Measurements from ENCODE around the gene BCAT1. TPM values are rescaled to one million over a fixed set of nuclear protein-coding genes. Genes with fewer than 3 reads are reported as not detected.
"Not testable (repeated sequence)": the region's sequence is repeated elsewhere in the genome, so short reads cannot be mapped to it uniquely, and the experiment has no call there.

BCAT1 gene
- total RNA-seq, 1 experiment from 2014 or later = 74.0 TPM

DNA sequence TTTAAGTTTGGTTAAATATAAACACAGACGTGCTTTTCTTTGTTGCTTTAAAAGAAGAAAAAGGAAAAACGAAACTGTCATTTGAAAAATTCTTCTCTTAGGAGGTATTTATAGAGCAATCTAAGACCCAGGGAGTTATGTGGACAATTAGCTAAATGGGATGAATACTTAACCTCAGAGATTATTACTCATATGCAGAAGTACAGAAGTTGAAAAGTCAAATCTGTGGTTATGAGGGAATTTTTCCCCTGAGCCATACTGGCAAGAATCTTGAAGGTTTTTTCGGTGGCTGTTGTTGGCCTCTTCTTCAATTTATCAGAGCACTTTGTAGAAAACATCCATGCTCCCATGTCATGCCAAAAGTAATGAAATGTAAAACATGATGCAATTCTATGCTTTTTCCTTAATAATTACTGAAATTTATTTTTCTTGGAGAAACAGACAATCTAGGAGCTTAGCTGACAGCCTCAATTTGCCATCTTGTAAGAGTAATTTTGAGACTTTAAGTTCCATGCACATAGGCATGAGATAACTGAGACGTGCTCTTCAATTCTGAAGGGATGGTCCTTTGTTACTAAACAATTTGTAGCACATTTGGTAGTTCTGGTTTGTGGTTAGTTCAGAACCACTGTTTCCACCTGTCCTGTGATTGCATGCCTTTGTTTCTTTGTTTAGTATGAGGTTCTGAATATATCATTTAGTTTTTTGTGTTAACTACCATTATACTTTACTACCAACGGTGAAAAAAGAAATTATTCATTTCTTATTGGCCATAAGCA lies 126.6 kb downstream of the BCAT1 start:
- no peak for DNase-seq (ENCODE audit: extremely low read depth, low read depth)

DNA sequence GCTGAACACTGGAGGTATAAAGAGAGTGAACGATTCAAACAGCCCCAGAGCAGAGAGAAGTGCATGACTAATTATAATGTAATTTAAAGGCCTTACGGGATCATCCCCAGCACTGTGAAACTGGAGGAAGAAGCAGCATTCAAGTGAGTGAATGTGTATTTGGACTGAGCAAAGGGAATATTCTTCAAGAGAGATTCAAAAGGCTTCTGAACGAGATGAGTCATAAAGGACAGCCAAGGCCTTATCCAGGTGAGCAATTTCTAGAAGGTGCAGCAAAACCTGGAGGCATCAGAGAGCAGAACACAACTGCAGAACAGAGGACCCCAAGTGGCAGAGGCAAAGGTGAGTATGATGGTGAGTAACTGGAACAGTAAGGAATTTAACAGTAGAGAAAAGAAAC lies 127.2 kb downstream of the BCAT1 start:
- no peak for DNase-seq (ENCODE audit: extremely low read depth, low read depth)

DNA sequence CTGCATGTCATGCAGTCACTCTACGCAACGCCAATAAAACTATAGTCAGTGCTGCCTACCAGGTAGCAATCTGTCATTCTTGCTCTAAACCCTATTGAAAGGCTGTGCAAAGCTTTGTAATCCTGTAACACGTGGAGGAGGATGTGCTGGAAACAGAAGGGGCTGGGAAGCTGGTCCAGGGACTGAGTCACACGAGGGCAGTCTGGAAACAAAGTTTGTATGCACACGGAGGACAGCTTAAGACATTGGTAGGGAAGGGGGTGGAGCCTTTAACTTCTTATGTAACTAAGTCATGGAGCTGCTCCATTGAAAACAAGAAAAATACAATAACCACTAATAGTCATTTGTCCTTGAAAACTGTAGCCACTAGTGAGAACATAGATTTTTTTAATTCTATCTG lies 128.0 kb downstream of the BCAT1 start:
- no peak for DNase-seq (ENCODE audit: extremely low read depth, low read depth)

DNA sequence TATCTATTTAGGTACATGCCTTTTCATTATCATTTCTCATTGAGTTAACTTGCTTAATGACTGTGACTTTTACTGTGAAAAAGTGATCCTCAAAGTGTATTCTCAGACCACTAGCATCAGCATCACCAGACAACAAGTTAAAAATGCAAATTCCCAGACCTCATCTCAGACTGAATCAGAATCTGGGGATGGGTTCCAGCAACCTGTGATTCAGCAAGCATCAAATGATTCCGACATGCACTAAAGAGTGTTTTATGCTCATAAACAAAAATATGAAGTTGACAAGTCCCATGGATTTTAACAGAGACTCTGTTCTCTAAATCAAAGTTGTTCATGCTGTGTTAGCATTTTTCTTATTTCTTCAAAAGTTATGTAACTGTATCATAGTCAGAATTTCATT lies 130.6 kb downstream of the BCAT1 start:
- no peak for DNase-seq (ENCODE audit: extremely low read depth, low read depth)

DNA sequence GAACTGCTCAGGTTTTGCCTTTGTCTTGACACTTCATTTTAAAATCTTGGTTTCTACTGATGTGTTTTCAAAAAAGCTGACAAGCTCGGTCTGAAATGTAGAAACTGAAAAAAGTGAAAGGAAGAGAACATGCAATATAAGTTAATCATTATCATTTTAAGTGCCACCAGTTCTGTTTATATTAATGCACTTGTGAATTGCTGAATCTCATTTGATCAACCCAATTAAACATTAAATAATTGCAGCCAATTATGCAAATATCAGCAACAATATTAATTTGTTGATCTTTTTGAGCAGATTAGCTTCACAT lies 133.8 kb downstream of the BCAT1 start:
- no peak for DNase-seq (ENCODE audit: extremely low read depth, low read depth)

DNA sequence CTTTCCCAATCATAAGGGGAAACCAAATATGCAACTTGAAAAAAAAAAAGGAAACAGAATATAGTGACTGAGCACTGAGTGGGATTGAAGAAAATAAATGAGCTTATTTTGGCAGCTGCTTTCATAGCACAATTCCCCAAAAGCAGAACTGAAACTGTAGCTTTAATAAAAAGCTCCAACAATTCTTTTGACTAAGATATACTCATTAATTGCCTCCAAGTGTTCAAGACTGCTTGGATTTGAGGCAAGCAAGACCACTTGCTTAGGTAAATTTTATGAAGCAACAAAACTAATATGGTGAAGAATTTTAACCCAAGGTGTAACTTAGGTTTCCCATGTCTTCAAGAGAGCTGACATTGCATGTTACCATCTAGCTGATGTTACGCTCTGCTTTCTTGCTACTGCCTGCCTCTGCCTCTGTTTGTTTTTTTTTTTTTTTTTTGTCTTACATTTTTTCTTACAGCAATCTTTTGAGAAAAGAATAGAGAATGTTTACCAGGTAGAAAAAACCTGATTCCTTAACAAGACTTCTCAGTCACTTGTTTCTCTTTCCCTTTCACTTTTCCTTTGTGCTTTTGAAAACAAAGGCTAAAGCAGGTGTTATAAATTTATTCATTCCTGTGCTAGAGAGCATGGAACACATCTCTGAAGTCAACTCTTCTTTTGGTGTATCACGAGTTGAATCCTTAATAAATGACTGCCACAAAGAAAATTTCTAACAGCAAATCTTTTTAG lies 134.4 kb downstream of the BCAT1 start:
- DNase-seq (ENCODE audit: extremely low read depth, low read depth) = no peak

DNA sequence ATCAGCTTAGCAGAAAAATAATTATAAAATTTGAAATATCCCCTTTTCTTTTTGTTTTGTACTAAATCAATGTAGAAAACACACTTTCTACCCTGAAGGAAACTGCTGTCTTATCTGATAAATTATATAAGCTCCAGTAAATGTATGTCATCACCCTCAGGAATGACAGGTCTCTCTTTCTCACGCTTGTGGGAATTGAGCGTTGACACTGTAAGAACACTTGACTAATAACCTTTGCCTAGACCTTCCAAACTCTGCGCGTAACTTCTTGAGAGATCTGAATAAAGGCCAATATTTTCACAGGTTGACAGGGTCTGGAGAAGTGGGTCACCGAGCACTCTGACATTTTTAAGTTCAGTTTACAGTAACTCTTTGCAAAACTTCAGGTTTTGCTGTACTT lies 138.5 kb downstream of the BCAT1 start:
- DNase-seq (ENCODE audit: extremely low read depth, low read depth) = no peak

DNA sequence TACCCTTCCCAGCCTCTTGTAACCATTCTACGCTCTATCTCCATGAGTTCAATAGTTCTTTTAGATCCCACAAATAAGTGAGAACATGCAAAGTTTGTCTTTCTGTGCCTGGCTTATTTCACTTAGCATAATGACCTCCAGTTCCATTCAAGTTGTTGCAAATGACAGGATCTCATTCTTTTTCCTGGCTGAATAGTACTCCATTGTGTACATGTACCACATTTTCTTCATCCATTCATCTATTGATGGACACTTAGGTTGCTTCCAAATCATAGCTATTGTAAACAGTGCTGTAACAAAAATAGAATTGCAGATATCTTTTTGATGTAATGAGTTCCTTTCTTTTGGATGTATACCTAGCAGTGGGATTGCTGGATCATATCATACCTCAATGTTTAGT lies 139.6 kb downstream of the BCAT1 start:
- DNase-seq (ENCODE audit: extremely low read depth, low read depth) = not testable (repeated sequence)

DNA sequence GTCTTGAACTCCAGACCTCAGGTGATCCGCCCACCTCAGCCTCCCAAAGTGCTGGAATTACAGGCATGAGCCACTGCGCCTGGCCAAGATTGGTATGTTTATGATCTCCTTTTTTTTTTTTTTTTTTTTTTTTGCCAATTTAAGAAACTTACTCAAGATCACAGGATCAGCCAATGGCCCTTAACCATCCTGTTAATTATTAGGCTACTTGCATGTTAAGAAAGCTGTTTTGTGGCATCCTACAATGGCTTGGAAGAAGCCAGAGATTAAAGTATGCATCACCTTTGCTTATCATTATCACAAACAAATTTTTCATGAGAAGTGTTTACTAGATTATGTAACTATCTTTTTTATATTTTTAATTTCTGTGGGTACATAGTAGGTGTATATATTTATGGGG lies 140.2 kb downstream of the BCAT1 start:
- DNase-seq (ENCODE audit: extremely low read depth, low read depth) = no peak

DNA sequence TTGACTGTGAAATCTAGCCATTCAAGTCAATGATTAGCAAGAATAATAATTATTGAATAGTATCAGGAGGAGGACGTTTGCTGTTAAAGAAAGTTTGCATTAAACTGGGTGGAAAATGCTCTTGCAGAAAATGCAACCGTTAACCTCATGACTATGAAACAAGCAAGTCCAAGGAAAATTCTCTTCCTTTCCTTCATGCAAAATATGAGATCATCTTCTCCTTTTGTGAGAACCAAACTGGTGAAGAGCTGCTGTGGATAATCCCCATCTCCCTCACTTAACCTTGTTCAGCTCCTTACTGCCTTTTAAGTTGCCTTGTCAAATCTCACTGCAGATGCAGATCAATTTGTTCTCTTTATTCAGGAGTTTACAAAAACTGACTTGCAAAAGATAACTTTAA lies 142.5 kb downstream of the BCAT1 start:
- DNase-seq (ENCODE audit: extremely low read depth, low read depth) = no peak

DNA sequence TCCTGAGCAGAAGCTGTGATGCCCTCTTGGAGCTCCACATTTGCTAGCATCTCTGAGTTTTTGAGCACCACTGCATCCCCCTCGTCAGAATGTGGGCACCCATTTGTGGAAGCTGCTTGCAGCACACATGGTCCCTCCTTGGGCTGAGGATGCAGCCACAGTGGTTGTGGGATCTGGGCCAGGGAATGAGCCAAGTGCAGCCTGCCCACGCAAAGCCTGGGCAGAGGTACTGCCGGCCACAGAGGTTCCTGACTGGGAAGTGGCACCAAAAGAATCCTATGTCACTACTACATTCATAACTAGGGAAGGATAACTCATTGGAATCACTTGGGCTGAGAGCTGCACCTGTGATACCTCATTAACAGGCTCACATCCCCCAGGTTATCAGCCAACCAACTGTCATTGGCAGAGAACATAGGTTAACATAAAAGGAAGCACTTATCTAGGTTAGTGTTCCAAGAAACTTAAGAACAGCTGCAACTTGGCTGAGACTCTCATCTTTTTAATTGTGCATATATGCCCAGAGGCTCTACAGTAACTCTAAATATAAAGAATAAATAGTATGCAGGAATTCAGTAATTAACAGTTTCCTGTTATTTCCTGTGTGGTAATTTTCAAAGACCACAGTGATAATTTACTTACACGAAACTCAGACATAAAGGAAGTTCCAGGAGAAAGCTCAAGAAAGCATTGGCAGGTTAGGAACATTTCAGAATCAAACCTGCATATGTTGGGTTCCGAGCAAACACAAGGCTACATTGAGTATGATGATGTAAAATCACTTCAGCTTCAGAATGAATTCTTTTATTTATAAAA lies 145.3 kb downstream of the BCAT1 start:
- DNase-seq (ENCODE audit: extremely low read depth, low read depth) = no peak

DNA sequence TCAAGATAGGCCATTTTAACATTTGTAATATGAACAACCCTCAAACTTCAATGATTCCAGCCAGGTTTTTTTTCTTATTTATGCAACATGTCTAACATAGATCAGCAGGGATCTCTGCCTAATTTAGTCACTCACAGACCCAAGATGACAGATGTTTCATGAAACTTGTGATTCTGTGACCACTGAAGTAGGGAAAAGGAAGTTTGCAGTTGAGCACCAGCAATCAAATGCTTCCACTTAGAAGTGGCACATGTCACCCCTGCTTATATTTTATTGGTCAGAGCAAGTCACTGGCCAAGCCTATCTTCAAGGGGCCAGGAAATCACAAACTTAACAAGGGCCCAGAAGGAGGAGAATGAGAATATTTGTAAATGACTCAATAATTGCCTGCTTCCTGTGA lies 150.6 kb downstream of the BCAT1 start:
- DNase-seq (ENCODE audit: extremely low read depth, low read depth) = no peak

DNA sequence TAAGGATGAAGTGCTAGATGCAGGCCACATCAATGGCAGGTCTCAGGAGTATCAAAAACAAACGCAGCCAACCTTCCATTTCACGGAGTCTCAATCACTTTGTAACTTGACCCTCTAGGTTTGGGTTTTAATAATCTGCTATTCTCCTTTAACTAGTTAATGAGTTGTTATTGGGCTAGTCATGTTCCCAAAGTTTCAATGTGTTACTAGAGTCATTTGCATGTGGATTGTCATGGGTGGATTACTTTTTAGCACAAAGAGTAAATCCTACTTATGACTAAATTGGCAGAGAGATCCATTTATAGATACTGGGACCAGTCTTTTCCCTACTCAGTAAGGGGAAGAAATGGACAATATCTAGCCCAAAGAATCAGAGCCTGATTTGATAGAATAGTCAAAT lies 151.0 kb downstream of the BCAT1 start:
- DNase-seq (ENCODE audit: extremely low read depth, low read depth) = no peak

DNA sequence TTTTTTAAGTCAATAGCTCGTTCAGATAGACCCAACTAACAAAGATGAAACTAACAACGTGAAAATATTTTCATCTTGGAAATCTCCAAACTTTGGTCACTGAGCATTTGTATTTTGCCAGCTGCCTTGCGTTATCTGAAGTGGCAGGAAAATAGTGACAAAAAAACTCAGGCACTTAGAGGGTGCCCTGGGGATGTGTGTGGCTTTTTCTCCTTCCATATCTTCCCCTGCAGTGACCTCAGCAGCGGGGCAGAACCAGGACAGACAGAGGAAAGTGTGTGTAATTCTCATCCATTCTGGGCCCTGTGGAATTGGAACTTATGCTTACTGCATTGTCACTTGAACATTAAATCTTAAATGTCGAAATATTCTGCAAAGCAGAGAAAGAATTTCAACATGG lies 152.0 kb downstream of the BCAT1 start:
- DNase-seq (ENCODE audit: extremely low read depth, low read depth) = no peak

DNA sequence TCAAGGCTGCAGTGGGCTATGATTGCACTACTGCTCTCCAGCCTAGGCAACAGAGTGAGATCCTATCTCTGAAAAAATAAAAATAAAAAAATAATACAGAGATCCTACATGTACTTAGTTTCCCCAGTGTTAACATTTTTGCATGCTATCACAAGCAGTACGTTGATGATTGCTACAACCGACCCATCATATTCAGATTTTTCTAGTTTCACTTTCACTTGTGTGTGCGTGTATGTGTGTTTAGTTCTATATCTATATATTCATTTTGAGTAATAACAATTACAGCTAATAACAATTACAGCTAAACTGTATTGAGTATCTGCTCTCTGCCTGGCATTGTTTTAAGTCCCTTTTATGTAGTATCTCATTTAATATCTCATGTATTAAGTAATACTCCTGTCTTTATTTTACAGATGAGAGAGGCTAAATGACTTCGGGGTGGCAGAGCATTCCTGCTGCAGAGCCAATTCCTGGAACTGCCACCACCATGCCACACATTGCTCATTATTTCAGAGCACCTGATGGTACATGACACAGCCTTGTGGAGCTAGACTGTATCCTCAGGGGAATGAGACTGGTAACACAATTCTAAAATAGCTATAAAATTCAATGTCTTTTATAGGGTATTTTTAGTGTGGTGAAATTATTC lies 153.1 kb downstream of the BCAT1 start:
- no peak for DNase-seq (ENCODE audit: extremely low read depth, low read depth)

DNA sequence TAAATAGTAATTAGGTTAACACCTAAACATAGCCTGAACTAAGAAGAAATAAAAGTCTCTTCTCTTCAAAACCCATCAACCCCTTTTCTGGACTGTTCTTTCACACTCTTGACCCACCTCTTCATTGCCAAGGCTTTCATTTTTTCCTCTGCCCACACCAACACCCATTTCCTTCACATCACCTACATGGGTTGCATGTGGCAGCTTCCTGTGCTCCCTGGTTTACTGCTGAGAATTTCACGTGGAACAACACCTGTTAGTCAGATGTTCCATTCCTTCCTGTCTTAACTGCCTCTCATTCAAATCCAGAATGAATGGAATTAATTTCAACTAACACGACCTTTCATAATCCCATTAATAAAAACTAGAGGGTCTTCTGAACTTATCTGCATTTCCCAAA lies 157.3 kb downstream of the BCAT1 start:
- no peak for DNase-seq (ENCODE audit: extremely low read depth, low read depth)

DNA sequence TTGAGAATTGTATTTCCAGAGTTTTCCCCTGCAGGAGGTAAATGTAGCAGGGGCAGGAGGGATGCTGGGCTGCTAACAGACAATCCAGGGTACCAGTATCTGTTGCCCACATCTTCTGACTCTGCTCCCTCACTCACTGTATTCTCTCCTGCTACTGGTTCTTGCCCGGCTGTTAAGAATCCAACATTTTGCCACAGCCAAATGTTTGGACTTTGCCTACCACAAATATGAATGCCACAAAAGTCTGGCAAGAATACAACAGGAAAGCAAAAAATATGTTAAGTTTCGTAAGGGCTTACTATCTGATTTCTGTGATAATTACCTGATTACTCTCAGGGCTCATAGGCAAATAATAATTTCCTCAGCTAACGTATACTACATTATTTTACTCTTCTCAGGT lies 160.0 kb downstream of the BCAT1 start:
- no peak for DNase-seq (ENCODE audit: extremely low read depth, low read depth)

DNA sequence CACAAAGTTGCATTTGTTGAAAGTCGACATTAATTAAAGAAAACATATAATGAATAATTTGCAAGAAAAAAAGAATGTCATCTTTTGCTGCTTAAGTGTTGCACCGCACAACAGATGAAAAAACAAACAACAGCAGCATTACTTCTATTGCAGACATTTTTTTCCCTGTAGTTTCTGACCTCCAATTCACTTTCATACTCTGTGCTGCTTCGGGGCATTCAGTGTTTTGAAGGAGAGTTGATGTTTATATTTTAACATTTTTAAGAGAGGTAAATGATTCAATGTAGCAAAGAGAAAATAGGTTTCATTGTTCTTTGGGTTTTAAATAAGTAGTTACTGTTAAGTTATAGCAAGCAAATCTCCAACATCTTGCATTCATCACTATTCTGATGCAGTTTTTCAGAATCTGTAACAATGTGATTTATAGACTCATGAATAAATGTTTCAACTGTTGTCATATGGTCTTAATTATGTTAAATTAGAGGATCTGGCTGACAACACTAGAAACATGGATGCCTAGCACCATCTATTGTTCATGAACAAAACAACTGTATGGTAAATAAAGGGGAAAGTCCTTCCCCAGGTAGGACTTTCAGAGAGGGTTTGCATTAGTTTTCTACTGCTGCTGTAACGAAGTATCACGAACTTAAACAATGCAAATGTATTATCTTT lies 168.1 kb downstream of the BCAT1 start:
- DNase-seq (ENCODE audit: extremely low read depth, low read depth) = no peak

DNA sequence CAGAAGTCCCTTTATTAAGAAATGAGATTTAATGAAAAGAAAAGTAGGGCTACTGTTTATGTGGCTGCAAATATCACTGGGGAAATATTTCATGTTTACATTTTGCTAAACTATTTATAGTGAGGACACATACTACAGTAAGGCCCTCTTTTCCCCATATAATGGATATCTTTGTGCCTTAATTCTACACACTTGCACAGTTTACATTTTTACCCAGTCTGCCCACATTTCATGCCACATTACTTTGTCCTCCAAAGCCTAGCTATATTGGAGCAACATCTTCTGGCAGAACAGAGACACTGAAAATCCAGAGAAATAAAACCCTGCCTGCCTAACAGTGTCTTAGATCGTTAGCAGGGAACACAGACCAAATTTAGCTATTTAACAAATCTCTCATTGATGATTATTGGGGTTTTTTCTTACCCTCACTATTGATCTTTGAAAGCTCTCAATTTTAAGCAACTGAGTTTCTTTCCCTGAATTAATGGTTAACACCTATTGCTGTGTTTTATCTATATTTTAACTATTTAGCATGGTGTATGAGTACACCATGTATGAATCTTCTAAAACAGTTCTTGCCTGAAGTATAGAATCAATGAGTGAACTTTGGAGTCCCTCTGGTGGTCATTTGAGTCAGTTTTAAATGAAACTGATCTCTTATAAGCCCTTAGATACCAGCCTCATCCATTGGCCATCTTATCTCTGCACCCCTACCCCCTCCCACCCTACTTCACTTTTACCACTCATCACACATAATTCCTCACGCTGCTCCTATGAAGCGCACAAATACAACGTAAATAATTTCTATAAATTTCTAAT lies 170.2 kb downstream of the BCAT1 start:
- DNase-seq (ENCODE audit: extremely low read depth, low read depth) = peak; percentile 12

DNA sequence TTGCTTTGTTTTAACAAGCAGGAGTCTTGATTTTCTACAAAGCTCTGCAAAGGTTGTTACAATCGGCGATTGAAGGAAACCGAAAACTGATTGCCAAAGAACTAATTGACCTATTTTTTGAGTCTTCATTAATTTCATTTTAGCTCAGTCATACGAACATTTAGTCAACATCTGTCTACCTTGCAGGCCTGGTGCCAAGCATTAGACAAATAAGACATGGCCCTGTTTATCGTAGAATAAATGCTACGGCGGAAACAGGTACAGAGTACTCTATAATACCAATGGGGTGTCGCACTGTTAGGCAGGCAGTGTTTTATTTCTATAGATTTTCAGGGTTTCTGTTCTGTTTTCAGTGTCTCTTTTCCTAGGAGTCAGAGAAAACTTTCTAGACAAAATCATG lies 171.5 kb downstream of the BCAT1 start:
- DNase-seq (ENCODE audit: extremely low read depth, low read depth) = no peak
